K562 (cell line): ENCODE measurements around the gene HLA-DMB. TPM values are rescaled to one million over a fixed set of nuclear protein-coding genes. Genes with fewer than 3 reads are reported as not detected.

Experiments
- CREB1 ChIP-seq, 2 experiments: sonication (generic) in 1 of 2; formaldehyde crosslinking in 1 of 2; IDR thresholded peaks; 2 replicates each; pipeline versions ENCODE4 v1.6.1 to v1.8.0; 2012 to 2022; ENCODE audit warnings: inconsistent platforms in 1 of 2, mild to moderate bottlenecking in 1 of 2, missing genetic modification reagents in 1 of 2, moderate library complexity in 1 of 2
- E2F8 ChIP-seq: fragments of 450-650 bp; IDR thresholded peaks from 2 replicates; pipeline ENCODE4 v1.7.1; 2018; ENCODE audit warnings: mild to moderate bottlenecking, low read depth; ENCODE audit not compliant: partially characterized antibody
- FOS ChIP-seq: IDR thresholded peaks from 3 replicates; pipeline ENCODE4 v1.6.1; 2011; ENCODE audit not compliant: insufficient read length; ENCODE audit errors: extremely low read depth
- MXI1 ChIP-seq: IDR thresholded peaks from 2 replicates; pipeline ENCODE4 v1.6.1; 2011; ENCODE audit warnings: low read depth, mild to moderate bottlenecking, improper control_type of control experiment, low read length
- NEUROD1 ChIP-seq: fragments of 150-350 bp; IDR thresholded peaks from 2 replicates; pipeline ENCODE4 v1.6.1; 2014; ENCODE audit warnings: borderline replicate concordance, low read length, low read depth; ENCODE audit not compliant: partially characterized antibody
- PYGO2 ChIP-seq: fragments of 450-650 bp; IDR thresholded peaks from 2 replicates; pipeline ENCODE4 v1.6.1; 2016; ENCODE audit warnings: mild to moderate bottlenecking, missing genetic modification characterization, moderate library complexity, missing compliant biosample characterization
- SREBF2 ChIP-seq: sonication (generic); formaldehyde crosslinking; IDR thresholded peaks from 2 replicates; pipeline ENCODE4 v1.4.0; 2020; ENCODE audit warnings: mild to moderate bottlenecking, missing genetic modification reagents
- STAT5A ChIP-seq: IDR thresholded peaks from 2 replicates; pipeline ENCODE4 v1.6.1; 2012; ENCODE audit warnings: low read length, inconsistent platforms, borderline replicate concordance
- TAF15 ChIP-seq: fragments of 200-400 bp; formaldehyde crosslinking; IDR thresholded peaks from 2 replicates; pipeline ENCODE4 v1.6.1; 2017; ENCODE audit warnings: mild to moderate bottlenecking, low read depth, low read length, moderate library complexity
- VEZF1 ChIP-seq: fragments of 200-800 bp; sonication (Bioruptor generic); IDR thresholded peaks from 2 replicates; pipeline ENCODE4 v1.6.1; 2017; ENCODE audit warnings: missing genetic modification characterization, missing compliant biosample characterization
- ZNF655 ChIP-seq: fragments of 250-450 bp; sonication (Bioruptor Pico); IDR thresholded peaks from 2 replicates; pipeline ENCODE4 v1.5.0; 2021
- polyA plus RNA-seq, 8 experiments: library from polyadenylated mRNA; depleted of rRNA in 4 of 8; stranded (reverse) in 5 of 8; unstranded in 3 of 8; fragments of >200 nt; fragmentation: Nextera tagmentation in 2 of 8; fragmentation: Illumina TruSeq in 1 of 8; extraction: Ambion mirVana in 2 of 8; extraction: Trizol in 1 of 8; gene quantifications; 2 replicates each; pipeline versions ENCODE4 v1.2.1 to v1.2.3, GENCODE V29; 2011 to 2014; ENCODE audit warnings: inconsistent platforms in 1 of 8, missing spikeins in 1 of 8
- total RNA-seq, 7 experiments: library from RNA; depleted of rRNA in 6 of 7; stranded (reverse); fragments of >200 nt in 6 of 7; fragmentation: Illumina TruSeq in 2 of 7; extraction: Trizol in 2 of 7; gene quantifications; 2 replicates each; pipeline versions ENCODE4 v1.2.1 to v1.2.3, GENCODE V29; 2011 to 2021; ENCODE audit warnings: low replicate concordance in 1 of 7
- TF ChIP-seq, protein P1 (sequence below): fragments of 250-450 bp; sonication (Bioruptor Pico); IDR thresholded peaks from 2 replicates; pipeline ENCODE4 v1.4.0; 2020; ENCODE audit warnings: borderline replicate concordance
- TF ChIP-seq, protein P2 (sequence below): fragments of 250-450 bp; sonication (Bioruptor Pico); IDR thresholded peaks from 2 replicates; pipeline ENCODE4 v1.4.0; 2020
- TF ChIP-seq, protein P3 (sequence below): IDR thresholded peaks from 2 replicates; pipeline ENCODE4 v1.6.1; 2011; ENCODE audit warnings: borderline replicate concordance, low read depth, mild to moderate bottlenecking, moderate library complexity, low read length; ENCODE audit not compliant: insufficient read depth, poor library complexity, severe bottlenecking

The HLA-DMB gene
- total and polyA plus RNA-seq, 9 of the 15 experiments (the other 6 are each of a cell fraction or from before 2014, with no cell fraction given): 0.38 TPM; not detected in 8

- TF ChIP-seq TAF15 (no peak), MXI1 (no peak), ZNF655 (CRISPR knock-in tag) (no peak), STAT5A (no peak), PYGO2 (tag) (no peak), VEZF1 (CRISPR knock-in tag) (no peak), CREB1 (IDR thresholded peaks at IDR 0.05) (peak; percentile 76), CREB1 (CRISPR knock-in tag; IDR thresholded peaks at IDR 0.05) (peak; percentile 79), FOS (peak; percentile 56), E2F8 (no peak), SREBF2 (CRISPR knock-in tag) (no peak), NEUROD1 (no peak)
- TF ChIP-seq, protein P1, sequence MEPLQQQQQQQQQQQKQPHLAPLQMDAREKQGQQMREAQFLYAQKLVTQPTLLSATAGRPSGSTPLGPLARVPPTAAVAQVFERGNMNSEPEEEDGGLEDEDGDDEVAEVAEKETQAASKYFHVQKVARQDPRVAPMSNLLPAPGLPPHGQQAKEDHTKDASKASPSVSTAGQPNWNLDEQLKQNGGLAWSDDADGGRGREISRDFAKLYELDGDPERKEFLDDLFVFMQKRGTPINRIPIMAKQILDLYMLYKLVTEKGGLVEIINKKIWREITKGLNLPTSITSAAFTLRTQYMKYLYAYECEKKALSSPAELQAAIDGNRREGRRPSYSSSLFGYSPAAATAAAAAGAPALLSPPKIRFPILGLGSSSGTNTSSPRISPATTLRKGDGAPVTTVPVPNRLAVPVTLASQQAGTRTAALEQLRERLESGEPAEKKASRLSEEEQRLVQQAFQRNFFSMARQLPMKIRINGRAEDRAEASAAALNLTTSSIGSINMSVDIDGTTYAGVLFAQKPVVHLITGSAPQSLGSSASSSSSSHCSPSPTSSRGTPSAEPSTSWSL: no peak
- TF ChIP-seq, protein P2, sequence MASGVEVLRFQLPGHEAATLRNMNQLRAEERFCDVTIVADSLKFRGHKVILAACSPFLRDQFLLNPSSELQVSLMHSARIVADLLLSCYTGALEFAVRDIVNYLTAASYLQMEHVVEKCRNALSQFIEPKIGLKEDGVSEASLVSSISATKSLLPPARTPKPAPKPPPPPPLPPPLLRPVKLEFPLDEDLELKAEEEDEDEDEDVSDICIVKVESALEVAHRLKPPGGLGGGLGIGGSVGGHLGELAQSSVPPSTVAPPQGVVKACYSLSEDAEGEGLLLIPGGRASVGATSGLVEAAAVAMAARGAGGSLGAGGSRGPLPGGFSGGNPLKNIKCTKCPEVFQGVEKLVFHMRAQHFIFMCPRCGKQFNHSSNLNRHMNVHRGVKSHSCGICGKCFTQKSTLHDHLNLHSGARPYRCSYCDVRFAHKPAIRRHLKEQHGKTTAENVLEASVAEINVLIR (CRISPR knock-in tag): peak; percentile 37; the same call in 1 of the 2 replicates
- TF ChIP-seq, protein P3, sequence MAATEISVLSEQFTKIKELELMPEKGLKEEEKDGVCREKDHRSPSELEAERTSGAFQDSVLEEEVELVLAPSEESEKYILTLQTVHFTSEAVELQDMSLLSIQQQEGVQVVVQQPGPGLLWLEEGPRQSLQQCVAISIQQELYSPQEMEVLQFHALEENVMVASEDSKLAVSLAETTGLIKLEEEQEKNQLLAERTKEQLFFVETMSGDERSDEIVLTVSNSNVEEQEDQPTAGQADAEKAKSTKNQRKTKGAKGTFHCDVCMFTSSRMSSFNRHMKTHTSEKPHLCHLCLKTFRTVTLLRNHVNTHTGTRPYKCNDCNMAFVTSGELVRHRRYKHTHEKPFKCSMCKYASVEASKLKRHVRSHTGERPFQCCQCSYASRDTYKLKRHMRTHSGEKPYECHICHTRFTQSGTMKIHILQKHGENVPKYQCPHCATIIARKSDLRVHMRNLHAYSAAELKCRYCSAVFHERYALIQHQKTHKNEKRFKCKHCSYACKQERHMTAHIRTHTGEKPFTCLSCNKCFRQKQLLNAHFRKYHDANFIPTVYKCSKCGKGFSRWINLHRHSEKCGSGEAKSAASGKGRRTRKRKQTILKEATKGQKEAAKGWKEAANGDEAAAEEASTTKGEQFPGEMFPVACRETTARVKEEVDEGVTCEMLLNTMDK: no peak
These were observed 12.2 kb upstream of the HLA-DMB start, which contains the start of gene HLA-DMA (continued) for GRCh38 chr6:32952817-32953739.
